Activated CD4-positive, alpha-beta T cell treated with anti-CD3 and anti-CD28 coated beads, Interleukin-2, amount 50 U/mL, for 4 hours (primary cell): ENCODE results near the gene NFAM1.

Experiments used
- DNase-seq, 2 experiments: peaks; one replicate each; pipeline ENCODE4 v3.0.0-alpha.2; 2020

The NFAM1 gene

DNA sequence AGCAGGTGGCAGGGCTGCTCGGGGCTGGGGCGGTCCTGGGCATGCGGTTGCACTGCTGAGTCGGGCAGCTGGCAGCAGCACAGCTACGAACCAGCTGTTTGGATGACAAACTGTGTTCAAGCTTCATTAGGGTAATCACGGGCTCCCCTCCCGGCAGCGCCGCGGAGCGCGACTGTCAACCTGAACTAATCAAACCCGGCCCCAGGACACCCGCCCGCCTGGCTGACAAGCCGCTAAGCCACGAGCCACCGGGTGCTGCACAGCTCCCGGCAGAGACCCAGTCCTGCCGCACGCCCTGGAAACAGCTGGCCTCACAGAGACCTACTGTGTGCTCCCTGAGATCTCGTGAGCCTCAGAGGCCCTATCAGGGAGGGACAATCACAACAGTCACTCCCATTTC lies 101.2 kb downstream of the NFAM1 start:
- no peak for DNase-seq
